Sigmoid colon (tissue), 4 donors: Measurements from ENCODE around the gene CERS6.

Source experiments
- CTCF ChIP-seq, 4 experiments: fragments of 450-650 bp in 3 of 4; fragments of 200-600 bp in 1 of 4; IDR thresholded peaks; one replicate each; pipeline ENCODE4 v1.5.1; 2016 to 2019; ENCODE audit warnings: antibody characterized with exemption in 4 of 4, mild to moderate bottlenecking in 3 of 4, moderate library complexity in 2 of 4
- POLR2AphosphoS5 ChIP-seq, 4 donors: sonication (generic); formaldehyde crosslinking; IDR thresholded peaks; one replicate each; pipeline ENCODE4 v1.6.1; 2017; ENCODE audit warnings: antibody characterized with exemption in 4 of 4

GRCh38 chr2:168742258-168742932 lies 286.3 kb downstream of the CERS6 start:
- TF ChIP-seq CTCF (IDR thresholded peaks at IDR 0.05) (no peak), POLR2AphosphoS5 (IDR thresholded peaks at IDR 0.05) (no peak)
